ENCODE results near the gene EML1.
A peak's percentile ranks its signal among the peaks of the same experiment; 100 is the strongest.

The EML1 gene

DNA sequence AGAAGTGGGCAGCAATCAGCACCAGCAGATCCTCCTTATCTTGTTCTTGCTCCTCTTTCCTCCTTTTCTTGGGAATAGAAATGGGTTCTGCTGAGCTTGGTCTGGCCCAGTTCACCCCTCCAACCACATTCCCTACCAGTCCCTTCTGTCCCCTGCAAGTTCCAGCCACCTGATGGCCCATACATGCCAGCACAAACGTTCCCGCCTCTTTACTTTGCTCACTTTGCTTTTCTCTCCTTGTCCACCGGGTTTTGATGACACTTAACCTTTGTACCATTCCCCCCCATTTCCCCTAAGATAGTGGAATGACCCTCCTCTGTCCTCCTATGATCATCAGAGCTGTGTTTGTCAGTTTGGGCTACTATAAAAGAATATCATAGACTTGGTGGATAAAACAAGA, 23.4 kb upstream of the EML1 start:
- no peak overlapping the region for H2AFZ ChIP-seq (ENCODE audit: low read length, unreplicated experiment)
- peaks cover 21% of the 10 kb centered on the region for H3K4me1 ChIP-seq (ENCODE audit: control insufficient read depth, insufficient read depth, low read length, unreplicated experiment)
- no peaks in the 10 kb centered on the region for H3K36me3 ChIP-seq (ENCODE audit: insufficient read depth, low read length)
- no peaks in the 10 kb centered on the region for H3K27me3 ChIP-seq (ENCODE audit: insufficient read depth, low read length)
- no peaks in the 10 kb centered on the region for H3K79me2 ChIP-seq (ENCODE audit: control insufficient read depth, insufficient read depth, low read length, unreplicated experiment)
- no peak overlapping the region for H3K4me3 ChIP-seq (ENCODE audit: low read depth, low read length)
- no peak overlapping the region for H3K27ac ChIP-seq (ENCODE audit: low read depth, low read length)

DNA sequence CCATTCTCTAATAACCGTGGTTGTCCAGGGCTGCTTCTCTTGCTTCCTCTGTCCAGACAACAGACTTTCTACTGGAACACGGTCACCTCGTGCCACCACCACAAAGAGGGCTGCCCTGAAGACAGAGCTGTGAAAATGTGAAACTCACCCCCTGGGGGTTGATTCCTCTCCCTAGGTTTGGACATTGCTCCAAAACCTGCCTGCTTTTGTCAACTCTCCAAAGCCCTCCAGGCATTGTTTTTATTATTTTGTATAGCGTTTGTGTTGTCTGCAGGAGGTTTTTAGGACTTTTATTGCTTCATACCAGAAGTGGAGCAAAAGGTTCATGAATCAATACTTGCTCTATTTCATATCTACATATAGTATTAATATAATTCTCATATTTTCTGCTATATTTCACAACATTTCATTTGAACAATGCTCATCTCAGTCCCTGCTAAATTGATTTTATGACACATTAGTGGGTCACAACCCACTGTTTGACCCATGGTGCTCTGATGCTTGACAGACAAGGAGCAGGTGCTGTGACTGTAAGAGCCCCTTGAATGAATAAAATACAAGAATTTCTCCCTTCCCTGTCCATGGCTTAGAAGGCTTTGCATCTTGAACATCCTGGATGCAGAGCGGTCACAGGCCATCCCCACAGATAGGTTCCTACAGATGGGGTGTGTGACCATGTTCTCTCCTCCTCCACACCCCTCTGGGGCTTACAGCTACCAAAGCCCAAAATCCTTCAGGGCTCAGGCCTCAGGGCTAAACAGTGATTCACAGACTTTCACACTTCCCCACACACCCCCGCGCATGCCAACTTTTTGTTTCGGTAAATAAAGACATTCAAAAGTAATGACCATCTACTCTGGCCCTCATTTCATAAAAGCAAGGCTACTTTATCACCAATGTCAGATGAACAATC, 20.6 kb upstream of the EML1 start:
- H2AFZ ChIP-seq (ENCODE audit: low read length, unreplicated experiment), result no peak overlapping the region
- H3K4me3 ChIP-seq (ENCODE audit: low read depth, low read length), result no peak overlapping the region
- H3K4me1 ChIP-seq (ENCODE audit: control insufficient read depth, insufficient read depth, low read length, unreplicated experiment), result peaks cover 13% of the 10 kb centered on the region
- no peaks in the 10 kb centered on the region for H3K27me3 ChIP-seq (ENCODE audit: insufficient read depth, low read length)
- H3K36me3 ChIP-seq (ENCODE audit: insufficient read depth, low read length), result no peaks in the 10 kb centered on the region
- H3K27ac ChIP-seq (ENCODE audit: low read depth, low read length), result no peak overlapping the region
- no peaks in the 10 kb centered on the region for H3K79me2 ChIP-seq (ENCODE audit: control insufficient read depth, insufficient read depth, low read length, unreplicated experiment)

DNA sequence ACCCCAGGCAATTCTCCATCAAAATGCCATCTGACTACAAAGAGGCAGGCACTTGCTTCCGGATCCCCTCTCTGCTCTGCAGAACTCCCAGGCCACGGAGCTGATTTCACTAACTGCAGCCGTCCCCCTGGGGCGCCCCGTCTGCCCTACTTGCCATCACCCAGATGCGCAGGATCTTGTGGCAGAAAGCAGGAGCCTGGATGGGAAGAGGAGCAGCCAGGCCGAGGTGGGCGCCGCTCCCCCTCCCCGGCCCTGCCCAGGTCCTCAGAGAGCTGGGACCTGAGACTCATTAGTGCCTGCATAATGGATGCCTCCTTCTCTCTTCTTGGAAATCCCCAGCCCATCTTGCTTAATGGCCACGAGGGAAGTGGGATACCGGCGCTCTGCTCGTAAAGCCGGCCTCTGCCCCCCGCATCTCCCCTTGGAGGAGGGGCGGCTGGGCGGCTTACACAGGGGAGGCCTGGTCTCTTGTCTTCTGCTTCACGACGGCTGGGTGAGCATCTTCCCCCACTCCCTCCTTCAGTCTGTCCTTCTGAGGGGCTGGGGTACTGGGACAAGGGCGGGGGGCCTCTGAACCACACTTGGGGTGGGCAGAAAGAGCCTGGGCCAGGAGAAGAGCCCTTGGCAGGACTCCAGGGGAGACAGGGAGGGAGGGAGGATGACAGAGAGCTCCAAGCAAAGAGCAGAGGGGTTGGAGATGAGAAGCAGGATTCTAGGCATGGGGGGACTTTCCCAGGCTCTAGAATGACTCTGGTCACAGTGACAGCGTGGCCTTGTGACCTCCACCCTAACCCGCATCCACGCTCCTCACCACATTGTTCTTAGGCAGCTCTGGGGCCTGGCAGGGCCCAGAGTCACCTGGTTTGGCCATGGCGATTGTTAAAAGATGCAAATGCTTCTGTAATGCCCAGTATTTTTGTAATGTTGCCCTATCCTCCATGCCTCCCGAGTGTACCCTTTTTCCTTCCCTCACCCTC, 19.4 kb upstream of the EML1 start:
- Histone ChIP-seq H2AFZ (ENCODE audit: low read length, unreplicated experiment) (no peak overlapping the region), H3K27me3 (ENCODE audit: insufficient read depth, low read length) (no peaks in the 10 kb centered on the region), H3K79me2 (ENCODE audit: control insufficient read depth, insufficient read depth, low read length, unreplicated experiment) (no peaks in the 10 kb centered on the region), H3K27ac (ENCODE audit: low read depth, low read length) (no peak overlapping the region), H3K4me3 (ENCODE audit: low read depth, low read length) (no peak overlapping the region), H3K4me1 (ENCODE audit: control insufficient read depth, insufficient read depth, low read length, unreplicated experiment) (peaks cover 9% of the 10 kb centered on the region), H3K36me3 (ENCODE audit: insufficient read depth, low read length) (no peaks in the 10 kb centered on the region; the same call in 1 of the 2 replicates)

DNA sequence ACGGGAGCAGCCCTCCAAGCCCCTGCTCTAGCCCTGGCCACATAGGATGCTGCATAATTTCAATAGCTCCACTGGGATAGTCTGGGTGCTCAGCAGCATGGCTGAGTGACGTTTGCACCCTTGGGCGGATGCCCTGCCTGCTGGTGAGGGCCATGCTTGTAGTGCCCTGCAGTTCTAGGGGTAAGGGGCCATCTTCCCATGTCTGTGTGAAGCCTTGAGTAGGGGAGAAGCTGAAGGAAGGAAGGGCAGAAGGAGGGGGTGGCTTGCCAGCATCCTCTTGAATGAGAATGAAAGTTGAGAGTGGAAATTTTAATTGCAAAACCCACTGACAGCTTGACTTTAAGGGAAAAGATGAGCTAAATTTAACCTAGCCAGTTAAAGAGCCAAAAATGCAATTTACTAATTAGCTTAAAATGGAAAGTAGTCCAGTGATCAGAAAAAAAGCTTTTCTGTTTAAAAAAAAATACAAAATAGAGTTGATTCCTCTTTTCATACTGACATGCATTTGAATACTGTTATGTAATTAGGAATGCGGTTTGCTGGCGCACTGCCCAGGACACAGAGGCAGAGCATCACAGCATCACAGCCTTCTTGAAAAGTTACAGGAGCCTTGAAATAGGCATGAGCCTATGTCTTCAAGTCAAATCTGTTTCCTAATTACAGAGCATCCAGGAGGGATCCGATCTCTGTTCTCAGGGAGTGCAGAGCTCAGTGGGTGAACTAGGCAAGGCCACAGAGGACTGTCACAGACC, 18.5 kb upstream of the EML1 start:
- H3K36me3 ChIP-seq (ENCODE audit: insufficient read depth, low read length), result no peaks in the 10 kb centered on the region; the same call in 1 of the 2 replicates
- H3K27me3 ChIP-seq (ENCODE audit: insufficient read depth, low read length), result no peaks in the 10 kb centered on the region
- no peak overlapping the region for H3K4me3 ChIP-seq (ENCODE audit: low read depth, low read length)
- no peaks in the 10 kb centered on the region for H3K79me2 ChIP-seq (ENCODE audit: control insufficient read depth, insufficient read depth, low read length, unreplicated experiment)
- no peak overlapping the region for H2AFZ ChIP-seq (ENCODE audit: low read length, unreplicated experiment)
- H3K27ac ChIP-seq (ENCODE audit: low read depth, low read length), result no peak overlapping the region
- peaks cover 9% of the 10 kb centered on the region for H3K4me1 ChIP-seq (ENCODE audit: control insufficient read depth, insufficient read depth, low read length, unreplicated experiment)

DNA sequence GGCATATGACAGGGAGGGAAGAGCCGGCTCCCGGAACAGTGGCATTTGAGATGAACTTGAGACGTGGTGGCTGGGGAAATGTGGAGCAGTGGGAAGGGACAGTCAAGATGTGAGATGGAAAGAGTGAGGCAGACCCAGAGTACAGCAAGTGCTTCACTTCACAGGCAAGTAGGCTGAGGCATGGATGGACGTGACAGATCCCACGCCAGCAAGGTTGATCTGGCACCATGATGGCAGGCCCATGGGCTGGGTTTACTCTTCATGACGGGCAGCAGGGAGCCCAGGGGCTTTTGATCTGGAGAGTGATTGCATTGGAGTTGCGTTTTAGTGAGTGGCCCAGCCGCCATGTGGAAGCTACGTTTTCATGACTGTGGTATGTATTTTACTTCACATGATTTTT, 17.9 kb upstream of the EML1 start:
- Histone ChIP-seq H3K79me2 (ENCODE audit: control insufficient read depth, insufficient read depth, low read length, unreplicated experiment) (no peaks in the 10 kb centered on the region), H3K27me3 (ENCODE audit: insufficient read depth, low read length) (no peaks in the 10 kb centered on the region), H3K27ac (ENCODE audit: low read depth, low read length) (no peak overlapping the region), H2AFZ (ENCODE audit: low read length, unreplicated experiment) (no peak overlapping the region), H3K4me1 (ENCODE audit: control insufficient read depth, insufficient read depth, low read length, unreplicated experiment) (peaks cover 9% of the 10 kb centered on the region), H3K4me3 (ENCODE audit: low read depth, low read length) (no peak overlapping the region), H3K36me3 (ENCODE audit: insufficient read depth, low read length) (no peaks in the 10 kb centered on the region; the same call in 1 of the 2 replicates)

DNA sequence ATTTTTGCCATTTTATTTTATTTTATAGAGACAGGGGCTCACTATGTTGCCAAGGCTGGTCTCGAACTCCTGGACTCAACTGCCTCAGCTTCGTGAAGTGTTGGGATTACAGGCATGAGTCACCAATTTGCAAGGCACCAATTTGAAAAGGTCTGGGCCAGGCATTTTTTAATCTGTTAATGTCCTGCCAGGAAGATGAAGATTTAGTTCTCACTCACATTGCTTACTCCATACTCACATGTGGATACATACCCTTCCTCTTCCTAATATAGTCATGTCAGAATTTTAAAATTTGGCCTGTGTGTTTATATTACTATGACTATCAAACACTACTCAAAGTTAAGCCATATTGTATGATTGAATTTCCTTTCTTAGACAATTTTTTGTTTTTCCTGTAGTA, 15.3 kb upstream of the EML1 start:
- Histone ChIP-seq H3K27ac (ENCODE audit: low read depth, low read length) (no peak overlapping the region), H2AFZ (ENCODE audit: low read length, unreplicated experiment) (no peak overlapping the region), H3K4me3 (ENCODE audit: low read depth, low read length) (no peak overlapping the region), H3K27me3 (ENCODE audit: insufficient read depth, low read length) (no peaks in the 10 kb centered on the region), H3K36me3 (ENCODE audit: insufficient read depth, low read length) (no peaks in the 10 kb centered on the region; the same call in 1 of the 2 replicates), H3K4me1 (ENCODE audit: control insufficient read depth, insufficient read depth, low read length, unreplicated experiment) (peaks cover 9% of the 10 kb centered on the region), H3K79me2 (ENCODE audit: control insufficient read depth, insufficient read depth, low read length, unreplicated experiment) (no peaks in the 10 kb centered on the region)

DNA sequence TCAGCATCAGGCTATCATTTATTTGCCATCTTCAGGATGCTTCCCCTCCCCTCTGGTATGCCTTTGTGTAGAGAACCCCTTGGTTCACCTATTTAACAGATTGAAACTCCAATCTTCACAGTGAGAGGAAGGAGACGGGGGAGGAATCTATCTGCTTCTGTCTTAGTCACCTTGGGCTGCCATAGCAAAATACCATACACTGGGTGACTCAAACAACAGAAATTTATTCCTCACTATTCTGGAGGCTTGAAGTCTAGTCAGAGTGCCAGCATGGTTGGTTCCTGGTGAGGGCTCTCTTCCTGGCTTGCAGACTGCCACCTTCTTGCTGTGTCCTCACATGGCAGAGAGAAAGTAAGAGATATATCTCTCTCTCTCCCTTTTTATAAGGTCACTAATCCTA, 13.5 kb upstream of the EML1 start:
- Histone ChIP-seq H3K27me3 (ENCODE audit: insufficient read depth, low read length) (no peaks in the 10 kb centered on the region), H3K36me3 (ENCODE audit: insufficient read depth, low read length) (no peaks in the 10 kb centered on the region; the same call in 1 of the 2 replicates), H3K4me3 (ENCODE audit: low read depth, low read length) (no peak overlapping the region), H2AFZ (ENCODE audit: low read length, unreplicated experiment) (no peak overlapping the region), H3K4me1 (ENCODE audit: control insufficient read depth, insufficient read depth, low read length, unreplicated experiment) (peaks cover 4% of the 10 kb centered on the region), H3K27ac (ENCODE audit: low read depth, low read length) (peak overlapping the region; percentile 40; the same call in 1 of the 2 replicates), H3K79me2 (ENCODE audit: control insufficient read depth, insufficient read depth, low read length, unreplicated experiment) (no peaks in the 10 kb centered on the region)

DNA sequence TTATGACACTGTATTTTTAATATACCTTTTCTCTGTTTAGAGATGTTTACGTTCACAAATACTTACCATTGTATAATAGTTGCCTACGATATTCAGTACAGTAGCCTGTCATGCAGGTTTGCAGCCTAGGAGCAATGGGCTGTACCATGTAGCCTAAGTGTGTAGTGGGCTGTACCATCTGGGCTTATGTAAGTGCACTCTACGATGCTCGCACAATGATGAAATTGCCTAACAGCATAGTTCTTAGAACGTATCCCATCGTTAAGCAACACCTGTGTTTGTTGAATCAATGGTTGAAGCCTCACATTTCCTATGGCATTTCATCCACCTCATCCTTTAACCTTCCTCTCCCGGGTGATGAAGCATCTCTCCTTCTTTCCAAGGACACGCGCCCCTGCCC, 12.5 kb upstream of the EML1 start:
- H3K36me3 ChIP-seq (ENCODE audit: insufficient read depth, low read length), result no peaks in the 10 kb centered on the region; the same call in 1 of the 2 replicates
- H3K79me2 ChIP-seq (ENCODE audit: control insufficient read depth, insufficient read depth, low read length, unreplicated experiment), result no peaks in the 10 kb centered on the region
- H2AFZ ChIP-seq (ENCODE audit: low read length, unreplicated experiment), result no peak overlapping the region
- no peak overlapping the region for H3K4me3 ChIP-seq (ENCODE audit: low read depth, low read length)
- no peaks in the 10 kb centered on the region for H3K27me3 ChIP-seq (ENCODE audit: insufficient read depth, low read length)
- no peaks in the 10 kb centered on the region for H3K4me1 ChIP-seq (ENCODE audit: control insufficient read depth, insufficient read depth, low read length, unreplicated experiment)
- H3K27ac ChIP-seq (ENCODE audit: low read depth, low read length), result no peak overlapping the region

DNA sequence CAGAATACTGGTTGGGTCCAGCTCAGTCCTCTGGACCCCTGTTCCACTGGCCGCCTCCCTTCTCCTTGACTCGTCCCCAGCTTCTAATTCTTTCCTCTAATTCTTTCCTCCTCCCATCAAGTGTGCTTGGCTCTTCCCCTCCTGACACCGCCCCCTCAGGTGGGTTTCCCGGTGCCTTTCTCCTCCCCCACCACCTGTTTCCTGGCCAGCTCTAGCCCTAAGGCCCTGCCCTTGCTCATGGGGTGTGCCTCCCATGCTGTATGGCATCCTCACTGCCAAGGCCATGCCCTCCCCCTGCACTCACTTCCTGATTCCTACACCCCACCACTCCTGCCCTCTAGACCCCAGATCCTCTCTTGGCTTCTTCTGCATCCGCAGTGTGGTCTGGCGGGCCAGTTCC, 12.1 kb upstream of the EML1 start:
- Histone ChIP-seq H3K27ac (ENCODE audit: low read depth, low read length) (no peak overlapping the region), H3K79me2 (ENCODE audit: control insufficient read depth, insufficient read depth, low read length, unreplicated experiment) (no peaks in the 10 kb centered on the region), H3K4me1 (ENCODE audit: control insufficient read depth, insufficient read depth, low read length, unreplicated experiment) (no peaks in the 10 kb centered on the region), H3K4me3 (ENCODE audit: low read depth, low read length) (no peak overlapping the region), H2AFZ (ENCODE audit: low read length, unreplicated experiment) (no peak overlapping the region), H3K36me3 (ENCODE audit: insufficient read depth, low read length) (no peaks in the 10 kb centered on the region; the same call in 1 of the 2 replicates), H3K27me3 (ENCODE audit: insufficient read depth, low read length) (no peaks in the 10 kb centered on the region)

All from ACC112 (cell line).